Measurements from ENCODE around the gene CANT1.

DNA sequence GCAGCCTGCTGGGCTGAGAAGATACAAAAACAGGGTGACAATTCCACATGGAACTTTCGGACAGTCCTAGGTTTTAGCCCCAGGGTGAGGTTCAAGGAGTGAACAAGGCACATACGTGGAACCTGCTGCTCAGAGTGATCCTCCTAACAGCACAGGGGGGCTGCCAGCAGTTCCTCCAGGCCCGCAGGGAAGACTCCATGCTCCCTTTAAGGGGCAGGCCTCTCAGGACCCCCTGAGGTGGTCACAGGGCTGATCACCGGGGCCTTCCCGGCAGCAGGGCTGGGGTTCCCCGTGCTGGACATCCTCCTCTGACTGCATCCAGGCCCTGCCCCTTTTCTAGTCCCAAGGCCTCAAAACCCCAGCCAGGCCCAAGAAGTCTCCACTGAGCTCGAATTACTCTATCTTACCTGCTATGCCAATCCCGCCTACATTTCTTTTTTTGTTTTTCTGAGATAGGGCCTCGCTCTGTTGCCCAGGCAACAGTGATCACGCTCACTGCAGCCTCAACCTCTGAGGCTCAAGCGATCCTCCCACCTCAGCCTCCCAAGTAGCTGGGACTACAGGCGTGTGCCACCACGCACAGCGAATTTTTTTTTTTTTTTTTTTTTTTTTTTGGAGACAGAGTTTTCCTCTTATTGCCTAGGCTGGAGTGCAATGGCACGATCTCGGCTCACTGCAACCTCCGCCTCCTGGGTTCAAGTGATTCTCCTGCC lies 10.4 kb downstream of the CANT1 start:
- no peak for TF ChIP-seq EZH2 (IDR thresholded peaks at IDR 0.05)
- no peak for TF ChIP-seq POLR2AphosphoS5 (IDR thresholded peaks at IDR 0.05; ENCODE audit: borderline replicate concordance, low read depth, low read length)
- no peak for TF ChIP-seq FOXP2 (optimal IDR thresholded peaks at IDR 0.05; ENCODE audit: control extremely low read depth, extremely low read length, insufficient read depth)
